OCI-LY3 (cell line): ENCODE results near the gene MBD4.

Source experiments
- EZH2phosphoT487 ChIP-seq: fragments of 200-600 bp; shearing (Covaris generic); IDR thresholded peaks from 2 replicates; pipeline ENCODE4 v1.6.1; 2018; ENCODE audit warnings: antibody characterized with exemption, mixed run types, low read depth
- TF ChIP-seq, protein P1 (sequence below): fragments of 200-600, 300-600 bp; sonication (generic); IDR thresholded peaks from 2 replicates; pipeline ENCODE4 v1.5.1; 2014; ENCODE audit warnings: antibody characterized with exemption, low read length, low read depth

- TF ChIP-seq, protein P1, sequence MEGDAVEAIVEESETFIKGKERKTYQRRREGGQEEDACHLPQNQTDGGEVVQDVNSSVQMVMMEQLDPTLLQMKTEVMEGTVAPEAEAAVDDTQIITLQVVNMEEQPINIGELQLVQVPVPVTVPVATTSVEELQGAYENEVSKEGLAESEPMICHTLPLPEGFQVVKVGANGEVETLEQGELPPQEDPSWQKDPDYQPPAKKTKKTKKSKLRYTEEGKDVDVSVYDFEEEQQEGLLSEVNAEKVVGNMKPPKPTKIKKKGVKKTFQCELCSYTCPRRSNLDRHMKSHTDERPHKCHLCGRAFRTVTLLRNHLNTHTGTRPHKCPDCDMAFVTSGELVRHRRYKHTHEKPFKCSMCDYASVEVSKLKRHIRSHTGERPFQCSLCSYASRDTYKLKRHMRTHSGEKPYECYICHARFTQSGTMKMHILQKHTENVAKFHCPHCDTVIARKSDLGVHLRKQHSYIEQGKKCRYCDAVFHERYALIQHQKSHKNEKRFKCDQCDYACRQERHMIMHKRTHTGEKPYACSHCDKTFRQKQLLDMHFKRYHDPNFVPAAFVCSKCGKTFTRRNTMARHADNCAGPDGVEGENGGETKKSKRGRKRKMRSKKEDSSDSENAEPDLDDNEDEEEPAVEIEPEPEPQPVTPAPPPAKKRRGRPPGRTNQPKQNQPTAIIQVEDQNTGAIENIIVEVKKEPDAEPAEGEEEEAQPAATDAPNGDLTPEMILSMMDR, result no peak
- no peak for TF ChIP-seq EZH2phosphoT487
Measured at GRCh38 chr3:129428376-129429079, 11.2 kb downstream of the MBD4 start, which contains the start of gene EFCAB12.
